GM23338 (cell line): ENCODE measurements around the gene MAP2K6. TPM values are rescaled to one million over a fixed set of nuclear protein-coding genes. Genes with fewer than 3 reads are reported as not detected.

ENCODE experiments used
- ATAC-seq: fragments of 200-7000 bp; cut with Tn5 transposase; 3 replicates; pipeline ENCODE4 v1.9.1; 2020
- DNase-seq: peaks from one replicate; pipeline ENCODE4 v3.0.0-alpha.2; 2015; ENCODE audit warnings: low spot score
- H2AFZ ChIP-seq: fragments of 200-600 bp; sonication (generic); 2 replicates; pipeline ENCODE4 v1.8.0; 2016; ENCODE audit warnings: antibody characterized with exemption, mild to moderate bottlenecking, moderate library complexity
- H3F3A ChIP-seq: fragments of 200-600 bp; sonication (generic); replicated peaks from 2 replicates; pipeline ENCODE4 v1.8.0; 2017; ENCODE audit warnings: antibody characterized with exemption, mixed run types, low read depth
- H3K27ac ChIP-seq: fragments of 200-600 bp; sonication (generic); 2 replicates; pipeline ENCODE4 v1.6.1; 2016; ENCODE audit warnings: low read depth
- H3K27me3 ChIP-seq: fragments of 200-600 bp; sonication (generic); 2 replicates; pipeline ENCODE4 v1.8.0; 2016; ENCODE audit warnings: mild to moderate bottlenecking, mixed run types, moderate library complexity; ENCODE audit not compliant: insufficient read depth
- H3K36me3 ChIP-seq: fragments of 200-600 bp; sonication (generic); 2 replicates; pipeline ENCODE4 v1.8.0; 2016; ENCODE audit warnings: mild to moderate bottlenecking; ENCODE audit not compliant: insufficient read depth
- H3K4me1 ChIP-seq: fragments of 200-600 bp; sonication (generic); 2 replicates; pipeline ENCODE4 v1.8.0; 2016; ENCODE audit warnings: mild to moderate bottlenecking, moderate library complexity; ENCODE audit not compliant: insufficient read depth
- H3K4me2 ChIP-seq: fragments of 200-600 bp; sonication (generic); 2 replicates; pipeline ENCODE4 v1.7.1; 2017; ENCODE audit warnings: mixed run types
- H3K4me3 ChIP-seq: fragments of 200-600 bp; sonication (generic); 2 replicates; pipeline ENCODE4 v1.6.1; 2016; ENCODE audit warnings: mixed run types
- H3K79me2 ChIP-seq: fragments of 200-600 bp; sonication (generic); replicated peaks from 2 replicates; pipeline ENCODE4 v1.8.0; 2017; ENCODE audit warnings: mild to moderate bottlenecking; ENCODE audit not compliant: insufficient read depth
- H3K9me2 ChIP-seq: fragments of 200-600 bp; sonication (generic); 2 replicates; pipeline ENCODE4 v1.8.0; 2017; ENCODE audit not compliant: insufficient read depth
- H4K20me1 ChIP-seq: fragments of 200-600 bp; sonication (generic); replicated peaks from 2 replicates; pipeline ENCODE4 v1.8.0; 2017; ENCODE audit warnings: mild to moderate bottlenecking; ENCODE audit not compliant: insufficient read depth
- H3K27ac Mint-ChIP-seq: 2 replicates; pipeline ENCODE4 v1.8.0; 2020; ENCODE audit warnings: inconsistent platforms, mild to moderate bottlenecking, moderate library complexity, mixed read lengths
- H3K27me3 Mint-ChIP-seq: 3 replicates; pipeline ENCODE4 v1.8.0; 2022; ENCODE audit warnings: low read depth, mild to moderate bottlenecking, moderate library complexity, mixed read lengths, inconsistent platforms; ENCODE audit not compliant: insufficient read depth, poor library complexity
- H3K36me3 Mint-ChIP-seq: 3 replicates; pipeline ENCODE4 v1.8.0; 2021; ENCODE audit warnings: low read depth, mild to moderate bottlenecking, inconsistent platforms, moderate library complexity, mixed read lengths
- H3K4me1 Mint-ChIP-seq: 3 replicates; pipeline ENCODE4 v1.8.0; 2020; ENCODE audit warnings: mild to moderate bottlenecking, inconsistent platforms, mixed read lengths
- H3K4me3 Mint-ChIP-seq: 3 replicates; pipeline ENCODE4 v1.8.0; 2021; ENCODE audit warnings: moderate library complexity, mild to moderate bottlenecking, inconsistent platforms, mixed read lengths
- H3K9me3 Mint-ChIP-seq: 3 replicates; pipeline ENCODE4 v1.8.0; 2020; ENCODE audit warnings: moderate library complexity, mild to moderate bottlenecking, inconsistent platforms, mixed read lengths
- CREB1 ChIP-seq: fragments of 250-450 bp; sonication (Bioruptor Pico); IDR thresholded peaks from 2 replicates; pipeline ENCODE4 v1.5.0; 2020; ENCODE audit warnings: low read depth, mild to moderate bottlenecking, moderate library complexity
- CTCF ChIP-seq, 2 experiments: fragments of 200-600 bp in 1 of 2; sonication (generic) in 1 of 2; conservative IDR thresholded peaks; 2 replicates each; pipeline versions ENCODE4 v1.5.1 to v1.6.1; 2016 to 2017; ENCODE audit warnings: antibody characterized with exemption in 2 of 2, low read depth in 2 of 2, mild to moderate bottlenecking in 2 of 2, moderate library complexity in 1 of 2
- EZH2phosphoT487 ChIP-seq: fragments of 200-600 bp; sonication (generic); IDR thresholded peaks from one replicate; pipeline ENCODE4 v1.8.1; 2018; ENCODE audit warnings: antibody characterized with exemption; ENCODE audit not compliant: unreplicated experiment
- JUNB ChIP-seq: IDR thresholded peaks from one replicate; pipeline ENCODE4 v1.6.1; 2016; ENCODE audit warnings: antibody characterized with exemption; ENCODE audit not compliant: unreplicated experiment
- NANOG ChIP-seq: IDR thresholded peaks from 2 replicates; pipeline ENCODE4 v1.6.1; 2016; ENCODE audit warnings: antibody characterized with exemption, borderline replicate concordance
- REST ChIP-seq: IDR thresholded peaks from one replicate; pipeline ENCODE4 v1.6.1; 2018; ENCODE audit warnings: antibody characterized with exemption; ENCODE audit not compliant: unreplicated experiment
- STAT1 ChIP-seq: IDR thresholded peaks from one replicate; pipeline ENCODE4 v1.6.1; 2016; ENCODE audit warnings: antibody characterized with exemption; ENCODE audit not compliant: unreplicated experiment
- ZNF114 ChIP-seq: fragments of 250-450 bp; sonication (Bioruptor Pico); IDR thresholded peaks from 2 replicates; pipeline ENCODE4 v1.5.0; 2020; ENCODE audit warnings: mild to moderate bottlenecking, moderate library complexity
- ZNF331 ChIP-seq: fragments of 250-450 bp; sonication (Bioruptor Pico); IDR thresholded peaks from 2 replicates; pipeline ENCODE4 v1.5.0; 2020; ENCODE audit warnings: low read depth, mild to moderate bottlenecking, moderate library complexity
- ZNF462 ChIP-seq: fragments of 250-450 bp; sonication (Bioruptor Pico); IDR thresholded peaks from 2 replicates; pipeline ENCODE4 v1.5.0; 2020; ENCODE audit warnings: mild to moderate bottlenecking, moderate library complexity
- polyA plus RNA-seq: library from polyadenylated mRNA; unstranded; fragments of >200 nt; fragmentation: Nextera tagmentation; extraction: Ambion mirVana; gene quantifications from 2 replicates; pipeline ENCODE4 v1.2.1, GENCODE V29; 2016
- total RNA-seq: library from RNA; depleted of rRNA; stranded (reverse); fragments of >200 nt; shearing (Covaris generic); gene quantifications from 2 replicates; pipeline ENCODE4 v1.2.3, GENCODE V29; 2014
- TF ChIP-seq, protein P1 (sequence below): IDR thresholded peaks from 2 replicates; pipeline ENCODE4 v1.6.1; 2016; ENCODE audit warnings: antibody characterized with exemption

The MAP2K6 gene
- total and polyA plus RNA-seq, 2 experiments from 2014 or later = 26.3 to 31.1 TPM

DNA sequence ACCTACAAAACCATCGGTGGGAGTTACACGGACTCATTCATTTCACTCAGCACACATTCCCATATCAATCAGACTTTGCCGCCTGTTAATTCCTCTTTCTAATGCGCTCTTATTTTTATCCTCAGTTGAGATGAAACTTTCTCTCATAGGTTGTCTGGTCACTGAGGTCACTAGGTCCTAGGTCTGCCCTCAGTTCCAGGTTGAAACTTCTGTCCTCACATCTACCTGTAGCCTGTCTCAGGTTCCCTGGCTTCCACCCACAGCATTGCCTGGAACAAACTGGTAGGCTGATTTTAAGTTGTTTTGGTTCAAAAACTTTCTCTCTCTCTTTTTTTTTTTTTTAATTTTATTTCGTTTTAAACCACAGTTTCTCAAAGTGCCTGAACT, 119.7 kb downstream of the MAP2K6 start:
- H3K4me3 Mint-ChIP-seq = no peak overlapping the region
- peak overlapping the region; percentile 57; the same call in 1 of the 2 replicates for H3K4me2 ChIP-seq
- H2AFZ ChIP-seq = no peak overlapping the region
- H3K36me3 Mint-ChIP-seq = peaks cover 24% of the 10 kb centered on the region; the same call in 2 of the 3 replicates
- H3K9me3 Mint-ChIP-seq = no peaks in the 10 kb centered on the region
- peaks cover 17% of the 10 kb centered on the region for H3K4me1 ChIP-seq
- no peak for DNase-seq
- ATAC-seq = peak; percentile 66
- no peaks in the 10 kb centered on the region for H3K9me2 ChIP-seq
- H3K27ac Mint-ChIP-seq = no peak overlapping the region
- H3K27ac ChIP-seq = peak overlapping the region; percentile 48
- H3K4me3 ChIP-seq = no peak overlapping the region
- no peaks in the 10 kb centered on the region for H3F3A ChIP-seq
- peaks cover 22% of the 10 kb centered on the region for H3K4me1 Mint-ChIP-seq
- no peaks in the 10 kb centered on the region for H4K20me1 ChIP-seq
- H3K36me3 ChIP-seq = no peaks in the 10 kb centered on the region; the same call in 1 of the 2 replicates
- H3K27me3 Mint-ChIP-seq = no peaks in the 10 kb centered on the region
- H3K27me3 ChIP-seq = no peaks in the 10 kb centered on the region
- TF ChIP-seq ZNF114 (CRISPR knock-in tag) = no peak
- no peak for TF ChIP-seq ZNF331 (CRISPR knock-in tag)
- TF ChIP-seq NANOG = no peak
- no peak for TF ChIP-seq REST
- TF ChIP-seq CREB1 (CRISPR knock-in tag) = no peak
- no peak for TF ChIP-seq STAT1
- no peak for TF ChIP-seq JUNB
- TF ChIP-seq CTCF (conservative IDR thresholded peaks at IDR 0.05; ENCODE audit: low read depth in 2 of 2) = no peak
- TF ChIP-seq ZNF462 = no peak
- TF ChIP-seq, protein P1, sequence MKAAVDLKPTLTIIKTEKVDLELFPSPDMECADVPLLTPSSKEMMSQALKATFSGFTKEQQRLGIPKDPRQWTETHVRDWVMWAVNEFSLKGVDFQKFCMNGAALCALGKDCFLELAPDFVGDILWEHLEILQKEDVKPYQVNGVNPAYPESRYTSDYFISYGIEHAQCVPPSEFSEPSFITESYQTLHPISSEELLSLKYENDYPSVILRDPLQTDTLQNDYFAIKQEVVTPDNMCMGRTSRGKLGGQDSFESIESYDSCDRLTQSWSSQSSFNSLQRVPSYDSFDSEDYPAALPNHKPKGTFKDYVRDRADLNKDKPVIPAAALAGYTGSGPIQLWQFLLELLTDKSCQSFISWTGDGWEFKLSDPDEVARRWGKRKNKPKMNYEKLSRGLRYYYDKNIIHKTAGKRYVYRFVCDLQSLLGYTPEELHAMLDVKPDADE = no peak
- TF ChIP-seq EZH2phosphoT487 = no peak
- H3K79me2 ChIP-seq = no peaks in the 10 kb centered on the region
